ENCODE data around the gene PI4K2A. TPM values are rescaled to one million over a fixed set of nuclear protein-coding genes. Genes with fewer than 3 reads are reported as not detected.
A peak's percentile ranks its signal among the peaks of the same experiment; 100 is the strongest.

Gene PI4K2A
- total and polyA plus RNA-seq, 2 of the 4 experiments (the other 2 are of a cell fraction): 15.8 to 27.3 TPM

DNA sequence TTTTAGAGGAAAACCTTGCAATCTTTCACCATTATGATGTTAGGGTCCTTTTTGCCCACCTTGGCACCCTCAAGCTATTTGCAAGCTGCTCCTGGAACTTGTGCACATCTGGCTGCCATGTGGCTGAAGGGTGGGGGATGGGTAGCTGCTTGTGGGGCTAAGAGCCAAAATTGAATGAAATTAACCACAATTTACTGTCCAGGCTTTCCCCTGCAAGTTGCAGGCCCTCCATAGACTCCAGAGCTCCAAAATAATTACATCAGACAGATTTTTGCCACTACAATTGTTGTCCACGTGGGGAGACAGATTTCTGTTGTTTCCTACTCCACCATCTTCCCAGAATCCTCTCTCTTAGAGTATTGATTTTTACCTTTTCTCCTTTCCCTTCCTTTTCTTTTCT is 19.1 kb downstream of the PI4K2A start:
- ChIA-PET POLR2A (ENCODE audit: unreplicated experiment) (no interaction called here), CTCF (no interaction called here)
- H3K27ac ChIP-seq (ENCODE audit: insufficient read depth, low read length): no peak overlapping the region
- H3K4me1 ChIP-seq (ENCODE audit: control insufficient read depth, insufficient read depth, low read length): no peaks in the 10 kb centered on the region; the same call in 1 of the 2 replicates
- in situ Hi-C loops (cut with MboI; ENCODE audit: low sequenced_read_pairs): no loop called here
- H2AK9ac ChIP-seq (replicated peaks; ENCODE audit: low read depth, low read length, poor library complexity): no peak overlapping the region
- no peak overlapping the region for H4K8ac ChIP-seq (ENCODE audit: low read depth in 2 of 2, low read length in 2 of 2)
- no peaks in the 10 kb centered on the region; the same call in 1 of the 2 replicates for H4K20me1 ChIP-seq (ENCODE audit: insufficient read depth, low read length)
- no peak overlapping the region for H3K9ac ChIP-seq (ENCODE audit: low read depth, low read length)
- TF ChIP-seq RCOR1 (IDR thresholded peaks at IDR 0.05; ENCODE audit: insufficient replicate concordance, low read length): no peak
- no peak for TF ChIP-seq NFE2L2 (IDR thresholded peaks at IDR 0.05; ENCODE audit: low read depth, low read length)
- TF ChIP-seq RFX5 (IDR thresholded peaks at IDR 0.05; ENCODE audit: low read depth, low read length): no peak
- TF ChIP-seq MAZ (IDR thresholded peaks at IDR 0.05; ENCODE audit: borderline replicate concordance, low read depth, low read length): no peak
- TF ChIP-seq, protein P1, sequence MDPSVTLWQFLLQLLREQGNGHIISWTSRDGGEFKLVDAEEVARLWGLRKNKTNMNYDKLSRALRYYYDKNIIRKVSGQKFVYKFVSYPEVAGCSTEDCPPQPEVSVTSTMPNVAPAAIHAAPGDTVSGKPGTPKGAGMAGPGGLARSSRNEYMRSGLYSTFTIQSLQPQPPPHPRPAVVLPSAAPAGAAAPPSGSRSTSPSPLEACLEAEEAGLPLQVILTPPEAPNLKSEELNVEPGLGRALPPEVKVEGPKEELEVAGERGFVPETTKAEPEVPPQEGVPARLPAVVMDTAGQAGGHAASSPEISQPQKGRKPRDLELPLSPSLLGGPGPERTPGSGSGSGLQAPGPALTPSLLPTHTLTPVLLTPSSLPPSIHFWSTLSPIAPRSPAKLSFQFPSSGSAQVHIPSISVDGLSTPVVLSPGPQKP (IDR thresholded peaks at IDR 0.05; ENCODE audit: borderline replicate concordance, low read depth, low read length): no peak
- no peak for TF ChIP-seq MXI1 (IDR thresholded peaks at IDR 0.05; ENCODE audit: borderline replicate concordance, low read depth, low read length)
- TF ChIP-seq RAD21 (IDR thresholded peaks at IDR 0.05; ENCODE audit: low read length): no peak
- TF ChIP-seq BHLHE40 (IDR thresholded peaks at IDR 0.05; ENCODE audit: low read depth, low read length): no peak
- TF ChIP-seq, protein P2, sequence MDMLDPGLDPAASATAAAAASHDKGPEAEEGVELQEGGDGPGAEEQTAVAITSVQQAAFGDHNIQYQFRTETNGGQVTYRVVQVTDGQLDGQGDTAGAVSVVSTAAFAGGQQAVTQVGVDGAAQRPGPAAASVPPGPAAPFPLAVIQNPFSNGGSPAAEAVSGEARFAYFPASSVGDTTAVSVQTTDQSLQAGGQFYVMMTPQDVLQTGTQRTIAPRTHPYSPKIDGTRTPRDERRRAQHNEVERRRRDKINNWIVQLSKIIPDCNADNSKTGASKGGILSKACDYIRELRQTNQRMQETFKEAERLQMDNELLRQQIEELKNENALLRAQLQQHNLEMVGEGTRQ (IDR thresholded peaks at IDR 0.05; ENCODE audit: low read depth, low read length): no peak
- TF ChIP-seq FOS (IDR thresholded peaks at IDR 0.05; ENCODE audit: low read depth, low read length): no peak
- TF ChIP-seq SMC3 (IDR thresholded peaks at IDR 0.05; ENCODE audit: low read depth, low read length): no peak
- TF ChIP-seq, protein P3, sequence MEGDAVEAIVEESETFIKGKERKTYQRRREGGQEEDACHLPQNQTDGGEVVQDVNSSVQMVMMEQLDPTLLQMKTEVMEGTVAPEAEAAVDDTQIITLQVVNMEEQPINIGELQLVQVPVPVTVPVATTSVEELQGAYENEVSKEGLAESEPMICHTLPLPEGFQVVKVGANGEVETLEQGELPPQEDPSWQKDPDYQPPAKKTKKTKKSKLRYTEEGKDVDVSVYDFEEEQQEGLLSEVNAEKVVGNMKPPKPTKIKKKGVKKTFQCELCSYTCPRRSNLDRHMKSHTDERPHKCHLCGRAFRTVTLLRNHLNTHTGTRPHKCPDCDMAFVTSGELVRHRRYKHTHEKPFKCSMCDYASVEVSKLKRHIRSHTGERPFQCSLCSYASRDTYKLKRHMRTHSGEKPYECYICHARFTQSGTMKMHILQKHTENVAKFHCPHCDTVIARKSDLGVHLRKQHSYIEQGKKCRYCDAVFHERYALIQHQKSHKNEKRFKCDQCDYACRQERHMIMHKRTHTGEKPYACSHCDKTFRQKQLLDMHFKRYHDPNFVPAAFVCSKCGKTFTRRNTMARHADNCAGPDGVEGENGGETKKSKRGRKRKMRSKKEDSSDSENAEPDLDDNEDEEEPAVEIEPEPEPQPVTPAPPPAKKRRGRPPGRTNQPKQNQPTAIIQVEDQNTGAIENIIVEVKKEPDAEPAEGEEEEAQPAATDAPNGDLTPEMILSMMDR (conservative IDR thresholded peaks at IDR 0.05; ENCODE audit: low read depth, low read length): no peak
- TF ChIP-seq POLR2A (IDR thresholded peaks at IDR 0.05; ENCODE audit: low read depth, low read length): no peak
- TF ChIP-seq CHD1 (IDR thresholded peaks at IDR 0.05; ENCODE audit: low read depth, low read length): no peak
- no peak for TF ChIP-seq MAFK (IDR thresholded peaks at IDR 0.05; ENCODE audit: low read depth, low read length)
- TF ChIP-seq CEBPB (IDR thresholded peaks at IDR 0.05; ENCODE audit: low read depth, low read length): no peak
- intact Hi-C loops (cut with micrococcal nuclease): no loop called here
- peak; percentile 49 for ATAC-seq (ENCODE audit: low read depth)
- no peak overlapping the region for H3K4ac ChIP-seq (ENCODE audit: low read depth, low read length)
- H3K56ac ChIP-seq (ENCODE audit: extremely low read depth, insufficient read depth, low read length): no peak overlapping the region
- H4K5ac ChIP-seq (ENCODE audit: low read depth, low read length): no peak overlapping the region
- H2BK15ac ChIP-seq (ENCODE audit: low read depth, low read length): no peak overlapping the region
- no peak overlapping the region for H2AK5ac ChIP-seq (ENCODE audit: low read depth, low read length)
- BruUV-seq (replicated peaks): no TSS peak
- peaks cover 39% of the 10 kb centered on the region for H3K36me3 ChIP-seq (ENCODE audit: control insufficient read depth, insufficient read depth, low read length)
- H3K79me1 ChIP-seq (ENCODE audit: low read depth in 1 of 2, low read length in 2 of 2): peaks cover 7 to 16% of the 10 kb centered on the region in 2 experiments
- H3K18ac ChIP-seq (ENCODE audit: low read depth, low read length): no peak overlapping the region
- DNase-seq: peak; percentile 75
- H2AFZ ChIP-seq (replicated peaks; ENCODE audit: low read length, poor library complexity): no peak overlapping the region
- H3K27me3 ChIP-seq (ENCODE audit: control insufficient read depth, insufficient read depth, low read length): no peaks in the 10 kb centered on the region
- H3K4me2 ChIP-seq (ENCODE audit: low read depth, low read length): no peak overlapping the region
- H3K4me3 ChIP-seq (ENCODE audit: insufficient read depth, low read depth, low read length): no peak overlapping the region
- no peak overlapping the region for H4K91ac ChIP-seq (ENCODE audit: insufficient read depth, low read depth, low read length)
- H3K9me1 ChIP-seq (ENCODE audit: insufficient read depth, low read length): peaks cover 2% of the 10 kb centered on the region; the same call in 1 of the 2 replicates
- no peak overlapping the region for H3K14ac ChIP-seq (replicated peaks; ENCODE audit: low read depth, low read length)
- no peak overlapping the region for H3K23ac ChIP-seq (ENCODE audit: low read depth, low read length)
- no peak overlapping the region for H2BK5ac ChIP-seq (ENCODE audit: low read depth, low read length, poor library complexity, severe bottlenecking)
- dilution Hi-C loops (cut with HindIII; ENCODE audit: low sequenced_read_pairs, unreplicated experiment): no loop called here
- no CpG with 5 or more reads among the region's 1 CpG for WGBS, 2 experiments (ENCODE audit: extremely low coverage in 2 of 2, insufficient read length in 1 of 2)
- no peak overlapping the region for H2BK120ac ChIP-seq (ENCODE audit: low read depth, low read length)
- H2BK20ac ChIP-seq (ENCODE audit: low read depth, low read length): no peak overlapping the region
- no peaks in the 10 kb centered on the region for H3K9me3 ChIP-seq (ENCODE audit: control insufficient read depth, insufficient read depth, low read length)
